SK-N-SH treated with all-trans-retinoic acid at 6 μM for 48 hours (cell line): ENCODE data around the gene ZNF558.
A peak's percentile ranks its signal among the peaks of the same experiment; 100 is the strongest.

Experiments used
- ARNTL ChIP-seq: fragments of 450-650 bp; formaldehyde crosslinking; IDR thresholded peaks from 2 replicates; pipeline ENCODE4 v1.5.0; 2020; ENCODE audit warnings: low read depth, mild to moderate bottlenecking, moderate library complexity, borderline replicate concordance
- CREB5 ChIP-seq: fragments of 250-450 bp; sonication (Bioruptor Pico); IDR thresholded peaks from 2 replicates; pipeline ENCODE4 v1.5.1; 2020; ENCODE audit warnings: low read depth, mild to moderate bottlenecking, moderate library complexity
- CSRNP3 ChIP-seq: fragments of 250-450 bp; sonication (Bioruptor Pico); IDR thresholded peaks from 2 replicates; pipeline ENCODE4 v1.5.1; 2021; ENCODE audit warnings: mild to moderate bottlenecking, moderate library complexity
- GLIS3 ChIP-seq: fragments of 250-450 bp; sonication (Bioruptor Pico); IDR thresholded peaks from 2 replicates; pipeline ENCODE4 v1.5.0; 2020; ENCODE audit warnings: mild to moderate bottlenecking, moderate library complexity
- PPARA ChIP-seq: fragments of 250-450 bp; sonication (Bioruptor Pico); IDR thresholded peaks from 2 replicates; pipeline ENCODE4 v1.5.0; 2020; ENCODE audit warnings: mild to moderate bottlenecking, borderline replicate concordance
- RARB ChIP-seq: fragments of 250-450 bp; sonication (Bioruptor Pico); IDR thresholded peaks from 2 replicates; pipeline ENCODE4 v1.8.0; 2021; ENCODE audit warnings: mild to moderate bottlenecking, moderate library complexity
- ZC3H10 ChIP-seq: fragments of 250-450 bp; sonication (Bioruptor Pico); IDR thresholded peaks from 2 replicates; pipeline ENCODE4 v1.5.1; 2021; ENCODE audit warnings: mild to moderate bottlenecking, moderate library complexity
- ZFP3 ChIP-seq: fragments of 250-450 bp; sonication (Bioruptor Pico); IDR thresholded peaks from 2 replicates; pipeline ENCODE4 v1.5.0; 2020; ENCODE audit warnings: mild to moderate bottlenecking, moderate library complexity
- ZFP30 ChIP-seq: fragments of 450-650 bp; formaldehyde crosslinking; IDR thresholded peaks from 2 replicates; pipeline ENCODE4 v1.5.0; 2022; ENCODE audit warnings: mild to moderate bottlenecking, moderate library complexity
- ZNF70 ChIP-seq: fragments of 450-650 bp; formaldehyde crosslinking; IDR thresholded peaks from 2 replicates; pipeline ENCODE4 v1.5.0; 2020; ENCODE audit warnings: mild to moderate bottlenecking, moderate library complexity
- ZNF8 ChIP-seq: fragments of 450-650 bp; formaldehyde crosslinking; IDR thresholded peaks from 2 replicates; pipeline ENCODE4 v1.5.0; 2020; ENCODE audit warnings: mild to moderate bottlenecking, moderate library complexity
- TF ChIP-seq, protein P1 (sequence below): fragments of 250-450 bp; sonication (Bioruptor Pico); IDR thresholded peaks from 2 replicates; pipeline ENCODE4 v1.8.0; 2020; ENCODE audit warnings: mild to moderate bottlenecking, moderate library complexity, borderline replicate concordance
- TF ChIP-seq, protein P2 (sequence below): fragments of 250-450 bp; sonication (Bioruptor Pico); IDR thresholded peaks from 2 replicates; pipeline ENCODE4 v1.8.0; 2021; ENCODE audit warnings: low read depth, mild to moderate bottlenecking, moderate library complexity, borderline replicate concordance

GRCh38 chr19:8832132-8833021, at the start of gene ZNF558, which contains the start of gene MBD3L1:
- no peak for TF ChIP-seq RARB
- no peak for TF ChIP-seq CSRNP3 (CRISPR knock-in tag)
- TF ChIP-seq PPARA (CRISPR knock-in tag) = no peak
- no peak for TF ChIP-seq GLIS3 (CRISPR knock-in tag)
- TF ChIP-seq ZFP30 (CRISPR knock-in tag) = no peak
- no peak for TF ChIP-seq ARNTL (CRISPR knock-in tag)
- no peak for TF ChIP-seq CREB5 (CRISPR knock-in tag)
- TF ChIP-seq ZFP3 (CRISPR knock-in tag) = peak; percentile 64; the same call in 1 of the 2 replicates
- TF ChIP-seq, protein P1, sequence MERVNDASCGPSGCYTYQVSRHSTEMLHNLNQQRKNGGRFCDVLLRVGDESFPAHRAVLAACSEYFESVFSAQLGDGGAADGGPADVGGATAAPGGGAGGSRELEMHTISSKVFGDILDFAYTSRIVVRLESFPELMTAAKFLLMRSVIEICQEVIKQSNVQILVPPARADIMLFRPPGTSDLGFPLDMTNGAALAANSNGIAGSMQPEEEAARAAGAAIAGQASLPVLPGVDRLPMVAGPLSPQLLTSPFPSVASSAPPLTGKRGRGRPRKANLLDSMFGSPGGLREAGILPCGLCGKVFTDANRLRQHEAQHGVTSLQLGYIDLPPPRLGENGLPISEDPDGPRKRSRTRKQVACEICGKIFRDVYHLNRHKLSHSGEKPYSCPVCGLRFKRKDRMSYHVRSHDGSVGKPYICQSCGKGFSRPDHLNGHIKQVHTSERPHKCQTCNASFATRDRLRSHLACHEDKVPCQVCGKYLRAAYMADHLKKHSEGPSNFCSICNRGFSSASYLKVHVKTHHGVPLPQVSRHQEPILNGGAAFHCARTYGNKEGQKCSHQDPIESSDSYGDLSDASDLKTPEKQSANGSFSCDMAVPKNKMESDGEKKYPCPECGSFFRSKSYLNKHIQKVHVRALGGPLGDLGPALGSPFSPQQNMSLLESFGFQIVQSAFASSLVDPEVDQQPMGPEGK = no peak
- no peak for TF ChIP-seq ZNF8 (CRISPR knock-in tag)
- no peak for TF ChIP-seq ZC3H10 (CRISPR knock-in tag)
- TF ChIP-seq ZNF70 (CRISPR knock-in tag) = no peak
- TF ChIP-seq, protein P2, sequence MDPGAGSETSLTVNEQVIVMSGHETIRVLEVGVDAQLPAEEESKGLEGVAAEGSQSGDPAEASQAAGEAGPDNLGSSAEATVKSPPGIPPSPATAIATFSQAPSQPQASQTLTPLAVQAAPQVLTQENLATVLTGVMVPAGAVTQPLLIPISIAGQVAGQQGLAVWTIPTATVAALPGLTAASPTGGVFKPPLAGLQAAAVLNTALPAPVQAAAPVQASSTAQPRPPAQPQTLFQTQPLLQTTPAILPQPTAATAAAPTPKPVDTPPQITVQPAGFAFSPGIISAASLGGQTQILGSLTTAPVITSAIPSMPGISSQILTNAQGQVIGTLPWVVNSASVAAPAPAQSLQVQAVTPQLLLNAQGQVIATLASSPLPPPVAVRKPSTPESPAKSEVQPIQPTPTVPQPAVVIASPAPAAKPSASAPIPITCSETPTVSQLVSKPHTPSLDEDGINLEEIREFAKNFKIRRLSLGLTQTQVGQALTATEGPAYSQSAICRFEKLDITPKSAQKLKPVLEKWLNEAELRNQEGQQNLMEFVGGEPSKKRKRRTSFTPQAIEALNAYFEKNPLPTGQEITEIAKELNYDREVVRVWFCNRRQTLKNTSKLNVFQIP = no peak
